Naive B cell (primary cell): ENCODE data around the gene GPR132. TPM values are rescaled to one million over a fixed set of nuclear protein-coding genes. Genes with fewer than 3 reads are reported as not detected.
"Not testable (repeated sequence)": the region's sequence is repeated elsewhere in the genome, so short reads cannot be mapped to it uniquely, and the experiment has no call there.

Experiments
- ATAC-seq, 2 donors: fragments of 150-1000 bp; cut with Tn5 transposase; 2 replicates each; pipeline ENCODE4 v1.10.0; 2021; ENCODE audit warnings: low read depth in 2 of 2, mild to moderate bottlenecking in 2 of 2, moderate library complexity in 2 of 2
- DNase-seq: peaks from one replicate; pipeline ENCODE4 v3.0.0; 2022
- H3K27ac Mint-ChIP-seq, 6 donors: one replicate each; pipeline ENCODE4 v1.8.0; 2020 to 2022; ENCODE audit warnings: mild to moderate bottlenecking in 6 of 6, mixed read lengths in 6 of 6, moderate library complexity in 5 of 6, inconsistent platforms in 2 of 6
- H3K27me3 Mint-ChIP-seq, 3 donors: one replicate each; pipeline ENCODE4 v1.8.0; 2021 to 2022; ENCODE audit warnings: mixed read lengths in 3 of 3, mild to moderate bottlenecking in 1 of 3
- H3K36me3 Mint-ChIP-seq, 2 donors: one replicate each; pipeline ENCODE4 v1.8.0; 2020 to 2022; ENCODE audit warnings: mixed read lengths in 2 of 2, inconsistent platforms in 1 of 2, mild to moderate bottlenecking in 1 of 2
- H3K4me1 Mint-ChIP-seq, 3 donors: one replicate each; pipeline ENCODE4 v1.8.0; 2020 to 2022; ENCODE audit warnings: mixed read lengths in 3 of 3, inconsistent platforms in 1 of 3, mild to moderate bottlenecking in 1 of 3, moderate library complexity in 1 of 3
- H3K4me3 Mint-ChIP-seq, 8 donors: one replicate each; pipeline ENCODE4 v1.8.0; 2020 to 2022; ENCODE audit warnings: mild to moderate bottlenecking in 8 of 8, mixed read lengths in 8 of 8, moderate library complexity in 8 of 8, inconsistent platforms in 2 of 8
- H3K9me3 Mint-ChIP-seq, 7 donors: one replicate each; pipeline ENCODE4 v1.8.0; 2020 to 2022; ENCODE audit warnings: mixed read lengths in 7 of 7, mild to moderate bottlenecking in 5 of 7, inconsistent platforms in 2 of 7, moderate library complexity in 1 of 7
- polyA plus RNA-seq, 6 donors: library from polyadenylated mRNA; unstranded; fragments of 300-500 nt; fragmentation: Illumina TruSeq; gene quantifications; one replicate each; pipeline ENCODE4 v1.2.3, GENCODE V29; 2021; ENCODE audit warnings: low read depth in 6 of 6

Gene GPR132
- polyA plus RNA-seq, 6 donors from 2014 or later = 8.2 to 33.0 (median 10.8) TPM

GRCh38 chr14:105069871-105070759, 4.9 kb upstream of the GPR132 start:
- H3K4me1 Mint-ChIP-seq = peaks cover 53 to 65% (median 63%) of the 10 kb centered on the region in 3 donors

GRCh38 chr14:105069522-105069870, 4.3 kb upstream of the GPR132 start:
- no peak for ATAC-seq
- H3K36me3 Mint-ChIP-seq = no peaks in the 10 kb centered on the region
- H3K4me1 Mint-ChIP-seq = peaks cover 56 to 72% (median 64%) of the 10 kb centered on the region in 3 donors
- peak overlapping the region; percentile 61 to 99 (median 96) for H3K27ac Mint-ChIP-seq
- no peaks in the 10 kb centered on the region for H3K9me3 Mint-ChIP-seq
- no peaks in the 10 kb centered on the region for H3K27me3 Mint-ChIP-seq
- DNase-seq = no peak
- peak overlapping the region in 5 of 8 donors; percentile 21 to 81 (median 71) for H3K4me3 Mint-ChIP-seq

More at GRCh38 chr14:105069871-105070759, 4.9 kb upstream of the GPR132 start:
- H3K27ac Mint-ChIP-seq = peak overlapping the region; percentile 71 to 99 (median 96)
- no peaks in the 10 kb centered on the region for H3K9me3 Mint-ChIP-seq
- no peaks in the 10 kb centered on the region for H3K27me3 Mint-ChIP-seq
- H3K36me3 Mint-ChIP-seq = no peaks in the 10 kb centered on the region
- peak overlapping the region in 6 of 8 donors; percentile 24 to 81 (median 73) for H3K4me3 Mint-ChIP-seq
- DNase-seq (no peak), ATAC-seq (peak; percentile 7 to 20)

- no peaks in the 10 kb centered on the region for H3K36me3 Mint-ChIP-seq
- DNase-seq (no peak), ATAC-seq (no peak)
- H3K4me3 Mint-ChIP-seq = peak overlapping the region in 6 of 8 donors; percentile 8 to 78 (median 56)
- H3K9me3 Mint-ChIP-seq = no peaks in the 10 kb centered on the region
- no peaks in the 10 kb centered on the region for H3K27me3 Mint-ChIP-seq
- H3K4me1 Mint-ChIP-seq = peaks cover 58 to 74% (median 70%) of the 10 kb centered on the region in 3 donors
- H3K27ac Mint-ChIP-seq = peak overlapping the region; percentile 61 to 99 (median 97)
These were observed 3.6 kb upstream of the GPR132 start for GRCh38 chr14:105068818-105069217.

GRCh38 chr14:105067969-105068301, 2.7 kb upstream of the GPR132 start:
- Mint-ChIP-seq H3K27ac (peak overlapping the region; percentile 93 to 99 (median 99)), H3K4me1 (peaks cover 63 to 81% (median 79%) of the 10 kb centered on the region in 3 donors), H3K9me3 (no peaks in the 10 kb centered on the region), H3K4me3 (peak overlapping the region in 5 of 8 donors; percentile 24 to 92 (median 52)), H3K27me3 (no peaks in the 10 kb centered on the region), H3K36me3 (no peaks in the 10 kb centered on the region)
- no peak for DNase-seq
- ATAC-seq = no peak

GRCh38 chr14:105067140-105067968, 2.1 kb upstream of the GPR132 start:
- no peaks in the 10 kb centered on the region for H3K27me3 Mint-ChIP-seq
- DNase-seq = no peak
- peak overlapping the region; percentile 49 to 99 (median 77) for H3K4me3 Mint-ChIP-seq
- no peaks in the 10 kb centered on the region for H3K9me3 Mint-ChIP-seq
- H3K27ac Mint-ChIP-seq = peak overlapping the region; percentile 93 to 99 (median 99)
- H3K4me1 Mint-ChIP-seq = peaks cover 69 to 85% (median 81%) of the 10 kb centered on the region in 3 donors
- ATAC-seq = no peak
- no peaks in the 10 kb centered on the region for H3K36me3 Mint-ChIP-seq

GRCh38 chr14:105066240-105067071, 1.2 kb upstream of the GPR132 start:
- no peak for DNase-seq
- peak overlapping the region; percentile 83 to 99 (median 95) for H3K4me3 Mint-ChIP-seq
- no peak for ATAC-seq
- H3K27me3 Mint-ChIP-seq = no peaks in the 10 kb centered on the region
- H3K4me1 Mint-ChIP-seq = peaks cover 70 to 85% (median 81%) of the 10 kb centered on the region in 3 donors
- peak overlapping the region; percentile 98 to 99 (median 99) for H3K27ac Mint-ChIP-seq
- no peaks in the 10 kb centered on the region for H3K9me3 Mint-ChIP-seq
- H3K36me3 Mint-ChIP-seq = no peaks in the 10 kb centered on the region

GRCh38 chr14:105064721-105065143, 498 bp downstream of the GPR132 start:
- Mint-ChIP-seq H3K4me1 (peaks cover 66 to 82% (median 79%) of the 10 kb centered on the region in 3 donors), H3K4me3 (peak overlapping the region; percentile 83 to 99 (median 95)), H3K27ac (peak overlapping the region; percentile 98 to 99 (median 99)), H3K9me3 (no peaks in the 10 kb centered on the region), H3K36me3 (no peaks in the 10 kb centered on the region), H3K27me3 (no peaks in the 10 kb centered on the region)
- ATAC-seq (no peak), DNase-seq (no peak)

- H3K36me3 Mint-ChIP-seq = no peaks in the 10 kb centered on the region
- no peaks in the 10 kb centered on the region for H3K27me3 Mint-ChIP-seq
- H3K27ac Mint-ChIP-seq = peak overlapping the region; percentile 98 to 99 (median 99)
- no peak for ATAC-seq
- no peaks in the 10 kb centered on the region for H3K9me3 Mint-ChIP-seq
- H3K4me1 Mint-ChIP-seq = peaks cover 68 to 85% (median 79%) of the 10 kb centered on the region in 3 donors
- H3K4me3 Mint-ChIP-seq = peak overlapping the region; percentile 83 to 99 (median 95)
- no peak for DNase-seq
These were observed 1.2 kb downstream of the GPR132 start for GRCh38 chr14:105064001-105064400.

GRCh38 chr14:105063506-105063905, 1.7 kb downstream of the GPR132 start:
- Mint-ChIP-seq H3K4me1 (peaks cover 68 to 90% (median 77%) of the 10 kb centered on the region in 3 donors), H3K27ac (peak overlapping the region; percentile 98 to 99 (median 99)), H3K4me3 (peak overlapping the region; percentile 83 to 99 (median 95))
- H3K27me3 Mint-ChIP-seq, H3K9me3 Mint-ChIP-seq, H3K36me3 Mint-ChIP-seq: not testable (repeated sequence)
- peak; percentile 17 to 22 for ATAC-seq
- DNase-seq = peak; percentile 69

- Mint-ChIP-seq H3K27ac (peak overlapping the region; percentile 98 to 99 (median 99)), H3K4me1 (peaks cover 68 to 94% (median 77%) of the 10 kb centered on the region in 3 donors), H3K9me3 (no peaks in the 10 kb centered on the region), H3K4me3 (peak overlapping the region; percentile 83 to 99 (median 95)), H3K36me3 (no peaks in the 10 kb centered on the region), H3K27me3 (no peaks in the 10 kb centered on the region)
- ATAC-seq = no peak
- no peak for DNase-seq
These were observed 2.2 kb downstream of the GPR132 start for GRCh38 chr14:105063056-105063455.

- H3K36me3 Mint-ChIP-seq = peaks cover under 1 to 2% of the 10 kb centered on the region in 2 donors
- H3K4me3 Mint-ChIP-seq = peak overlapping the region; percentile 83 to 99 (median 94)
- H3K27ac Mint-ChIP-seq = peak overlapping the region; percentile 74 to 99 (median 98)
- ATAC-seq = no peak
- H3K9me3 Mint-ChIP-seq = no peaks in the 10 kb centered on the region
- no peaks in the 10 kb centered on the region for H3K27me3 Mint-ChIP-seq
- H3K4me1 Mint-ChIP-seq = peaks cover 61 to 88% (median 69%) of the 10 kb centered on the region in 3 donors
- no peak for DNase-seq
These were observed 3.2 kb downstream of the GPR132 start for GRCh38 chr14:105062048-105062433.

- Mint-ChIP-seq H3K9me3 (no peaks in the 10 kb centered on the region), H3K27me3 (no peaks in the 10 kb centered on the region), H3K4me1 (peaks cover 64 to 87% (median 68%) of the 10 kb centered on the region in 3 donors), H3K27ac (peak overlapping the region; percentile 74 to 99 (median 98)), H3K4me3 (peak overlapping the region; percentile 83 to 99 (median 94)), H3K36me3 (peaks cover 5 to 6% of the 10 kb centered on the region in 2 donors)
- ATAC-seq (peak; percentile 11 to 20), DNase-seq (peak; percentile 81)
These were observed 3.7 kb downstream of the GPR132 start for GRCh38 chr14:105061428-105062047.
